B cell (primary cell): ENCODE data around the gene ZEB1.

Source experiments
- EZH2 ChIP-seq: IDR thresholded peaks from 2 replicates; pipeline ENCODE4 v1.6.1; 2012; ENCODE audit warnings: borderline replicate concordance, low read depth, mild to moderate bottlenecking, moderate library complexity, low read length; ENCODE audit not compliant: insufficient read depth, poor library complexity, severe bottlenecking
- TF ChIP-seq, protein P1 (sequence below): fragments of 200-600 bp; IDR thresholded peaks from one replicate; pipeline ENCODE4 v1.8.0; 2022; ENCODE audit warnings: antibody characterized with exemption, mild to moderate bottlenecking

DNA sequence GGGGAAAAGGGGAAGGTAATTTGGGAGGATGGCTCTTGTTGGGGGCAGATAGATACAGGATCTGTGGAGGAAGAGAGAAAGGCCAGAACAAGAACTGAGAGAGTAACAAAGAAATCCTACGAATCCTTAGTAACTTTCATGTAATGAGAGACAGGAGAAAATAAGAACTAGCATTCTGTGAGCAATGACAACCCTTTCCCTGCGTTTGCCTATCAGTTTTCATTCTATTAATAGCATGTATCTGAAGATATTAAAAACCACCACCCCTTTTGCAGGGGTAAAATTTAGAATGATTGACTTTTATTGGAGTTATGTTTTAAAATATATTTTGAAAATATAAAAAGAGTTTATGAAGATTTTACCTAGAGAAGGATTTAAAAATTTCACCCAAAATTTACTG, 132.8 kb downstream of the ZEB1 start:
- TF ChIP-seq, protein P1, sequence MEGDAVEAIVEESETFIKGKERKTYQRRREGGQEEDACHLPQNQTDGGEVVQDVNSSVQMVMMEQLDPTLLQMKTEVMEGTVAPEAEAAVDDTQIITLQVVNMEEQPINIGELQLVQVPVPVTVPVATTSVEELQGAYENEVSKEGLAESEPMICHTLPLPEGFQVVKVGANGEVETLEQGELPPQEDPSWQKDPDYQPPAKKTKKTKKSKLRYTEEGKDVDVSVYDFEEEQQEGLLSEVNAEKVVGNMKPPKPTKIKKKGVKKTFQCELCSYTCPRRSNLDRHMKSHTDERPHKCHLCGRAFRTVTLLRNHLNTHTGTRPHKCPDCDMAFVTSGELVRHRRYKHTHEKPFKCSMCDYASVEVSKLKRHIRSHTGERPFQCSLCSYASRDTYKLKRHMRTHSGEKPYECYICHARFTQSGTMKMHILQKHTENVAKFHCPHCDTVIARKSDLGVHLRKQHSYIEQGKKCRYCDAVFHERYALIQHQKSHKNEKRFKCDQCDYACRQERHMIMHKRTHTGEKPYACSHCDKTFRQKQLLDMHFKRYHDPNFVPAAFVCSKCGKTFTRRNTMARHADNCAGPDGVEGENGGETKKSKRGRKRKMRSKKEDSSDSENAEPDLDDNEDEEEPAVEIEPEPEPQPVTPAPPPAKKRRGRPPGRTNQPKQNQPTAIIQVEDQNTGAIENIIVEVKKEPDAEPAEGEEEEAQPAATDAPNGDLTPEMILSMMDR: no peak
- TF ChIP-seq EZH2: no peak
